GM23248 (cell line): ENCODE results near the gene HSPG2.

ENCODE experiments used
- EZH2 ChIP-seq: fragments of 200-600 bp; sonication (generic); IDR thresholded peaks from 2 replicates; pipeline ENCODE4 v1.6.1; 2018; ENCODE audit warnings: antibody characterized with exemption, mild to moderate bottlenecking; ENCODE audit not compliant: insufficient read depth, poor library complexity, severe bottlenecking
- EZH2phosphoT487 ChIP-seq: fragments of 200-600 bp; sonication (generic); IDR thresholded peaks from 2 replicates; pipeline ENCODE4 v1.6.1; 2018; ENCODE audit warnings: antibody characterized with exemption, moderate library complexity, mild to moderate bottlenecking, low read depth; ENCODE audit not compliant: insufficient read depth

GRCh38 chr1:21866707-21867043 is 70.4 kb downstream of the HSPG2 start:
- TF ChIP-seq EZH2phosphoT487 (no peak), EZH2 (no peak)
